ENCODE measurements around the gene TMEM151A.
A peak's percentile ranks its signal among the peaks of the same experiment; 100 is the strongest.
"Not testable (repeated sequence)": the region's sequence is repeated elsewhere in the genome, so short reads cannot be mapped to it uniquely, and the experiment has no call there.

Gene TMEM151A

DNA sequence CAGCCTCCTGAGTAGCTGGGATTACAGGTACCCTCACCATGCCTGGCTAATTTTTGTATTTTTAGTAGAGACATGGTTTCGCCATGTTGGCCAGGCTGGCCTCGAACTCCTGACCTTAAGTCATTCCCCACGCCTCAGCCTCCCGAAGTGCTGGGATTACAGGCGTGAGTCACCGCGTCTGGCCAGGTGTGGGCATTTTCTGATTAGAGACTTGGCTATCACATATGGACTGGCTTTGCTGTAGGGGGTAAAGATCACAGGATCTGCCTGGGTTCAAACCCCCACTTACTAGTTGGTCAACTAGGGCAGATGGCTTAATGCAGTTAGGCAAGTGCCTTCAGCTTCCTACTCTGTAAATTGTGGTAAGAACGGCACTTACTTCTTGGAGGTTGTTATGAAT, 18.6 kb downstream of the TMEM151A start:
- no peak for DNase-seq

- DNase-seq = not testable (repeated sequence)
Measured at GRCh38 chr11:66310803-66311440, 19.2 kb downstream of the TMEM151A start.

GRCh38 chr11:66311470-66311964, 19.8 kb downstream of the TMEM151A start:
- no peak for DNase-seq

GRCh38 chr11:66311965-66312548, 20.4 kb downstream of the TMEM151A start:
- DNase-seq = peak; percentile 93

DNA sequence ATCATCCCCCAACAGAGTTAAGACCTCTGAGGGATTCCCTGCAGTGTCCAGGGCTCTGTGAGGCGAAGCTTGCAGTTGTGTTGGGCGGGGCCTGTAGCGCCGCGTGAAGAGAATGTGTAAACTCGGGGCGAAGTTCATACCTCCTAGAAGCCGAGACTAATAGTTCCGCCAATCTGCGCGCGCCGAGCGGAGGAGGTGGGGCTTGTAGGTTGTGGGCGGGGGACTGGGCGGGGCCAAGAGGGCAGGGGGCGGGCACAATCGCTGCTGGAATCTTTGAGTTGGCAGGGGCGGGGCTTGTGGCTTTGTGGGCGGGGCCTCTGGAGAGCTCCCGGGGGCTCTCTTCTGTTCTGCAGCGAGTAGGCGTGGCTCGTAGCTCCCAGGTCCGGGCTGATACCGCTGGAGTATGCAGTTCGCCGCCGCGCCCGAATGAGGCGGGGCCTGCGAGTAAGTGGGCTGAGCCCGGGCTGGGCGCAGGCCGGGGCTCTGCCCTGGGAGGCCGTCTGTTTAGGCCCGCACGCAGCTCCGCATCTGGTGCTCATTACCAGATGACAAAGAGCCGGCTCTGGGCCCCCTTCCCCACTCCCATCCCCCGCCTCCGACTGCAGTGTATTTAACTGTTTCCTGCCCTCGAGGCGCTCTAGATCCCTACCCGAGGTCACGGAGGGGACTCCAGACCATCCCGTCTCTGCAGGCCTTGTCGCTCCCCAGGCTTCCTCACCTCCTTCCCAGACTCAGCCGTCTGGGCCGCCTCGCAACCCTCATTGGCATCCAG, 21.0 kb downstream of the TMEM151A start:
- DNase-seq = peak; percentile 99

DNA sequence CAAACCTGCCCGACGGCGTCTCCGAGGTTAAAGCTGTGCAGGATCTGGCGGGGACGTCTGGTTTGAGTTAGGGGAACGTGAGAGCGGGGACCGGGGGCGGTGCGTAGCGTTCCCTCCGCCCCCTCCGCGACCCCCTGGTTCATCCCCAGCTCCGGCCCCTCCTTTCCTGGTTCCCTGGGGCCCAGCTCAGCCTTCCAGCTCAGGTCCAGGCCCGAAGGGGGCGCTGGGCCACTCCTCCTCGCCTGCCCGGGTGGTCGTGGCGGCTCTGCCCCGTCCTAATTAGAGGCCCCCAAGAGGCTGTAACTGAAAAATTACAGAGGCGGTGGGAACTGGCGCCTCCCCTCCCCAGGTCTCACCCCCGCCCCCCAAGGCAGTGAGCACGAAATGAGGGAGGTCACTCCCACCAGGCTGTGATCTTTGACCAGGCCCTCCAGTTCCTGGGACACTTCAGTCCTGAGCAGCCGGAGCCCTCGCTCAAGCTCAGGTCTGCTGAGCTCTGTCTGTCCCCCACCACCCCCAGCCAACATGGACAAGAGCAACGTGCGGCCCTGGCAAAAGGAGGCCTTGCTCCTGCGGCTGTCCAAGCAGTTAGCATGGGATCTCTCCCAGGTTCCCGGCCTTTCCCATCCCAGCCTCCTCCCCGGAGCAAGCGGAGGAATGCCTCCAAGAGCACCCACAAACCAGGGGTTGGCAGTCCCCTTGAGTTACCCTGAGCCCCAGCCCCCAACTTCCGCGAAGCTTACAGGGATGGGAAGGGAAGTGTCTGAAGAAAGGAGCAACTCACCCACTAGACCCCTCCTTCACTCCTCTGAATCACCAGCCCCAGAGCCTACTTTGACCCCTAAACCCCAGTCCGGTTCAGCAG, 21.9 kb downstream of the TMEM151A start:
- DNase-seq = peak; percentile 87

- no peak for DNase-seq
Measured at GRCh38 chr11:66314186-66314501, 22.4 kb downstream of the TMEM151A start.

- DNase-seq = no peak
Measured at GRCh38 chr11:66314561-66315497, 23.1 kb downstream of the TMEM151A start.

DNA sequence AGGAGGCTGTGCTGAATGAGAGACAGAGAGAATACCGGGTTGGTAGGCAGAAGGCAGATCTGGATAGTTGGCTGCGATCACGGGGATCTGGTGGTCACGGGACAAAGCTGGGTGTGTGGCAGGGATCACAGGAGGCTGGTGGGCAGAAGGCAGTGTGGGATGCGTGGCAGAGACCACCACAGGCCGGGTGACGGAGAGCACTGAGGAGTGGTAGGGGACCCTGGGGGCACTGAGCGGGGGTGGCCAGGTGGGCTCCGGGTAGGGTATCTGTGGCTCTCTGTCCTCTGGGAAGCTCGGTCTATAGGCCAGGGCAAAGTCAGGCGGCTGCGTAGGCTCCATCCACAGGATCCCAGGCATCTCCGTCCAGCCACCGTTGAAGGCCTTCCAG, 23.8 kb downstream of the TMEM151A start:
- DNase-seq = no peak

DNA sequence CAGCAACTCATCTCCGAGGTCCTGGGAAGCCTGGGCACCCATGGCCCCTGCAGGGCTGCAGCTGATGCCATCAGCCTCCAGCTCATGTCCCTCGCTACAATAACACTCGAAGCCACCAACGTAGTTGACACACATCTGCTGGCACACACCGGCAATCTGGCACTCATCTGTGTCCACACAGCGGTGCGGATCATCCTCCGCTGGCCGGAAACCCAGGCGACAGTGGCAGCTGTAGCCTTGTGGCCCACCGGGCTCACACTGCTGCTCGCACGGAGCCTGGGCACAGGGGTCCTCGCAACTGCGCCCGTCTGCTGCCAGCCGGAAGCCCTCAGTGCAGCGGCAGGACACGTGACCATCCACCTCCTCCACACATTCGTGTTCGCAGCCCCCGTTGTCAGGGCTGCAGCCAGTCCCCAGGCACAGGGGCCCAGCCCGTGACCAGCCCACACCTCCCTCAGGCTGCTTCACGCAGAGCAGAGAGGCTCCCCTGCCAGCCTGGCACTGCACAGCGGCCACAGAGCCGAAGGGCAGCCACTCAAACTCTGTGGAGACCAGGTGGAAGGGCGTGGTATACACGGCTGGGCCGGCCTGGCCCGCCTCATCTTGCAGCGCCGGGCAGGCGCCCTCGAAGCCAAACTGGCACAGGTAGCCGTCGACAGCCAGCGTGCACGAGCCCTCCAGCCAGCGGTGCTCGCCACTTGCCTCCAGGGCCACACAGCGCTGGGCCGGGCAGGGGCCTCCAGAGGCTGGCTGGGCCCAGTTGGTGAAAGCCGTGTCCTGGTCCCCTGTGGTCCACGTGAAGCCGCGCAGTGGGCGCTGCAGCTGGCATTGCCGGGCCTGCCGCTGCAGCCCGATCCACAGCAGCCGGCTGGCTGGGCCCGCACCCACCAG, 24.5 kb downstream of the TMEM151A start:
- no peak for DNase-seq

- peak; percentile 90 for DNase-seq
Measured at GRCh38 chr11:66316849-66317251, 25.2 kb downstream of the TMEM151A start, which contains the start of gene CD248. CD248 (minus strand) TSS chr11:66317044; CDS start chr11:66317027, 17 bp downstream.

DNA sequence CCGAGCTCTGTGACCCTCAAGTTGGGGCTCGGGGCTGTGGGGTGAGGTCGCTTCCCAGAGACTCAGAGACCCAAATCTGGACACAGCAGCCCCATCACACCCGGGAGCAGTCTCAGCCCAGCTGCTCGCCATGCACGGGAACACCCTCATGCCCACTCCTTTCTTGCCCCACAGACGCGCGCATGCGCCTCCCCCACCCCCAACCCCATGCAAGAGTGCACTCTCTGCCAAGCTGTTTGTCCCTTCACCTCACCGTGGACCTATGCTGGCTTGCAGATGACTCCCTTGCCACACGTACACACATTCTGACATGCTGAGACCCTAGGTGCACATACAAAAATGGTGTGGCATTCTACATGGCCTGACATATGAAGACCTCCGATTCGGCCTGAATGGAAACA, 25.6 kb downstream of the TMEM151A start:
- peak; percentile 69 for DNase-seq

DNA sequence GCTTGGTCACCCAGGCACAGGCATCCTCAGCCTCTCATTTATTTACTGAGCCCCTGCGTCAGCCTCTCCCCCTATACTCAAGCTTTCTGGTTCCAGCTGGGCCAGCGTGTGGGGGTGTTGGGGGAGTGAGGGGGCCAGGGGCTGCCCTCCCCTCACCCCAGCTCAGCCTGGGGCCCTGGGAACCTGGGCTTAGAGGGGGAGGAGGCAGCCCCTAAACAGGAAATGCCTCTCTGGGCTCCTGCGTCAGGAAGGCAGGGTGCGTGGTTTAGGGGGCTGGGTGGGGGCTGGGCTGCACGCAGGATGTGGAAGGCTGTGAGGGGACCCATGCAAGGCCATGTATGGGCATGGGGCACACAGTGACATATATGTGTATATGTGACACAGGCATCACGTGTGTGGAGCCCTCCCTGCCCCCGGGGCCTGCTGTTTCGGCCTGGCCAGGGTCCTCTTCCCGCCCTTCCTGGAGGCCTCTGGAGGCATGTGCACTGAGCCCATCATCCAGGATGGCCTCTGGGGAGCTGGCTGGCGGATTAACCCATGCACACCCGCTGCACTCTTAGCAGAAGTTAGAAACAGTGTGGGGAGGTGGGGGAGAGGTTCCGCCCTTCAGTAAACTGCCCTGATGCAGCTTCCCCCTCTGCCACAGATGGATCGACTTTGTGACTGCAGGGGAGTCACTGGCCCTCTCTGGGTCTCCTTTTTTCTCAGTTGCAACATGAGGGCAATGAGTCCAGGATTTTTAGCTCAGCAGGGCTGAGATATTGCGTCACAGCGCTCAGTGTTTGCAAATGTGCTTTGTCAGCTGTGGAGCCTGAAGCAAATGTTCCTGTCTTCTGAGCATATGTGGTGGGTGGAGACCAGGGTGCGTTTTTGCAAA, 26.3 kb downstream of the TMEM151A start:
- peak; percentile 73 for DNase-seq

DNA sequence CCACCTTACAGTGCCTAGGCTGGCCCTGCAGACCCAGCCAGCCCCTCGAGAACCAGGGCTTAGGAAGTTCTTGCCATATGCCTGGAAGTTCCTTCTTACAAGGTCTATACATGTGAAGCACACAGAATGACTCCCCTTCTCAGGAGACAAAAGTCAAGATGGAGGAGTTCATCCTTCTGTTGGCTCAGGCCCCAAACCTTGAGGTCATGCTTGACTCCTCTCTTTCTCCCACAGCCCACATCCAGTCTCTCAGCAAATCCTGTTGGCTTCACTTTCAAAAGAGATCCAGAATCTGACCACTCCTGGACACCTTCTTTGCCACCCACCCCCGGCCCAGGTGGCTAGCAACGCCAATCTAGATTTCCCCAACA, 26.9 kb downstream of the TMEM151A start:
- no peak for DNase-seq

GRCh38 chr11:66320289-66320688, 28.6 kb downstream of the TMEM151A start:
- not testable (repeated sequence) for DNase-seq

DNA sequence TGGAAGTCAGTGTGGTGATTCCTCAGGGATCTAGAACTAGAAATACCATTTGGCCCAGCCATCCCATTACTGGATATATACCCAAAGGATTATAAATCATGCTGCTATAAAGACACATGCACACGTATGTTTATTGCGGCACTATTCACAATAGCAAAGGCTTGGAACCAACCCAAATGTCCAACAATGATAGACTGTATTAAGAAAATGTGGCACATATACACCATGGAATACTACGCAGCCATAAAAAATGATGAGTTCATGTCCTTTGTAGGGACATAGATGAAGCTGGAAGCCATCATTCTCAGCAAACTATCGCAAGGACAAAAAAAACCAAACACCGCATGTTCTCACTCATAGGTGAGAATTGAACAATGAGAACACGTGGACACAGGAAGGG, 29.1 kb downstream of the TMEM151A start:
- not testable (repeated sequence) for DNase-seq

- DNase-seq = no peak
Measured at GRCh38 chr11:66321606-66322005, 29.9 kb downstream of the TMEM151A start.

DNA sequence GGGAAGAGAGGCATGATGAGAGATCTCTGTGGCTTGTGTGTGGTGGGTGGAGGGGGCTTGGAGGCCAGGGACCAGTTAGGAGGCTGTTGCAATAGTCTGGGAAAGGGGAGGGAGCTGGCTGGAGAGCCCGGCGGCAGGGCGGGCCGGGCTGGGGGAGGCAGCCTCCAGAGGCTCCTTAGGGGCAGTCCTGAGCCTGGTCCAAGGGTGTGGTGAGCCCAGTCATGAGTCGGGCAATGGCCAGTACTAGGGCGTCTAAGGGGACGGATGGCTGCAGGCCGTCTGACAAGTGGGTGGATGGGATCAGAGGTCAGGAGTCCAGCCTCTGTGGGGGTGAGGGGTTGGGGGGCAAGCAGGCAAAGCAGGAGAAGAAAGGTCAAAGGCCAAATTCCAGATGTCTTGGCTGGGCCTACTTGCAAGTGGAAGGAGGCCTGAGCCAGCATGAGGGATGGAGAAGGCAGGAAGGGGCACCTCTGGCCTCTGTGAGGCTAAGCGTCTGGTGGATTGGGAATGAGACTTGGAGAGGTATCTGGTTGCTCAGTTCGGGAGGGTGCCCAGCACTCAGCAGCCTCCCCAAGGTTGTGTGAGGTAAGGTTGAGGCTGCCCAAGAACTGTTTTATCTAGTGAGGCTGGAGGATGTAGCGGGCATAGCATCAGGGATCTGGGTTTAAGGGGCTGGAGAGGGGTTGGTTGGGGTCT, 31.2 kb downstream of the TMEM151A start:
- no peak for DNase-seq

DNA sequence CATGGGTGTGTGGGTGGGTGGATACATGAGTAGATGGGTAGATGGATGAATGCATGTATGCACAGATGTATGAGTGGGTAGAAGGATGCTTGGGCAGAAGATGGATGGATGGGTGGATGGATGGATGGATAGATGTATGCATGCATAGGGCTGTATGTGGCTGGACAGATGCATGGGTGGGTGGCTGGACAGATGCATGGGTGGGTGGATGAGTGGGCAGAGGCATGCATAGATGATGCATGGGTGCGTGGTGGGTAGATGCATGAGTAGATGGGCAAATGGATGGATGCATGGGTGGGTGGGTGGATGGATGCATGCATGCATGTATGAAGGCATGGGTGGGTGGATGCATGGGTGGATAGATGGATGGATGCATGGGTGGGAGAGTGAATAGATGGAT, 32.0 kb downstream of the TMEM151A start:
- DNase-seq = no peak
